ENCODE results near the gene LRIG1. TPM values are rescaled to one million over a fixed set of nuclear protein-coding genes. Genes with fewer than 3 reads are reported as not detected.

LRIG1 gene
- total and polyA plus RNA-seq, 10 of the 15 experiments (the other 5 are each of a cell fraction or from before 2014, with no cell fraction given) = 0.84 to 16.4 (median 8.1) TPM

- Histone ChIP-seq H3K36me3 (ENCODE audit: control insufficient read depth in 2 of 2, insufficient read depth in 2 of 2, low read length in 1 of 2) (no peaks in the 10 kb centered on the region), H3K27ac (ENCODE audit: control insufficient read depth, insufficient read depth) (no peak overlapping the region), H3K9me3 (replicated peaks; ENCODE audit: control insufficient read depth, insufficient read depth, low read length) (no peaks in the 10 kb centered on the region), H3K4me3 (no peak overlapping the region), H3K79me2 (ENCODE audit: control insufficient read depth, insufficient read depth, low read length) (peaks cover 9% of the 10 kb centered on the region), H3K27me3 (replicated peaks in 1 of 2; ENCODE audit: control insufficient read depth in 2 of 2, insufficient read depth in 2 of 2, low read length in 1 of 2) (peaks cover 2 to 4% of the 10 kb centered on the region in 2 experiments; a peak in 3 of 4 replicates), H3K4me1 (ENCODE audit: control insufficient read depth, insufficient read depth, low read length) (no peaks in the 10 kb centered on the region), H2AFZ (ENCODE audit: control insufficient read depth, low read depth, low read length) (no peak overlapping the region), H3K4me2 (ENCODE audit: control insufficient read depth, insufficient read depth) (no peak overlapping the region), H4K20me1 (ENCODE audit: control insufficient read depth, insufficient read depth) (no peaks in the 10 kb centered on the region), H3K9ac (ENCODE audit: control insufficient read depth, insufficient read depth, low read length) (no peak overlapping the region)
- WGBS (ENCODE audit: insufficient coverage, insufficient replicate concordance, low lambda C conversion rate, missing lambda C conversion rate) = 18% methylated on average over 2 of the region's 2 CpGs
- ATAC-seq (no peak), FAIRE-seq (no peak), DNase-seq (ENCODE audit: low read depth, low spot score) (no peak)
- intact Hi-C loops (cut with micrococcal nuclease; ENCODE audit: unreplicated experiment) (loop anchor here (10.0 kb wide), 1 partner anchor 312 kb away; no protein-coding TSS in a partner anchor), in situ Hi-C loops (cut with MboI) (no loop called here)
- TF ChIP-seq POLR2AphosphoS5 (IDR thresholded peaks at IDR 0.05; ENCODE audit: low read length) (no peak), ZNF274 (IDR thresholded peaks at IDR 0.05; ENCODE audit: insufficient read depth, insufficient read length) (no peak)
- POLR2A ChIA-PET = no interaction called here
- RAD21 ChIA-PET (ENCODE audit: unreplicated experiment) = no interaction called here
- SMC1A ChIA-PET (ENCODE audit: uncharacterized antibody, unreplicated experiment) = no interaction called here
- CTCF ChIA-PET = no interaction called here
- no TSS peak for BruUV-seq (replicated peaks)
Measured at GRCh38 chr3:66502981-66503380, 2.2 kb upstream of the LRIG1 start.

DNA sequence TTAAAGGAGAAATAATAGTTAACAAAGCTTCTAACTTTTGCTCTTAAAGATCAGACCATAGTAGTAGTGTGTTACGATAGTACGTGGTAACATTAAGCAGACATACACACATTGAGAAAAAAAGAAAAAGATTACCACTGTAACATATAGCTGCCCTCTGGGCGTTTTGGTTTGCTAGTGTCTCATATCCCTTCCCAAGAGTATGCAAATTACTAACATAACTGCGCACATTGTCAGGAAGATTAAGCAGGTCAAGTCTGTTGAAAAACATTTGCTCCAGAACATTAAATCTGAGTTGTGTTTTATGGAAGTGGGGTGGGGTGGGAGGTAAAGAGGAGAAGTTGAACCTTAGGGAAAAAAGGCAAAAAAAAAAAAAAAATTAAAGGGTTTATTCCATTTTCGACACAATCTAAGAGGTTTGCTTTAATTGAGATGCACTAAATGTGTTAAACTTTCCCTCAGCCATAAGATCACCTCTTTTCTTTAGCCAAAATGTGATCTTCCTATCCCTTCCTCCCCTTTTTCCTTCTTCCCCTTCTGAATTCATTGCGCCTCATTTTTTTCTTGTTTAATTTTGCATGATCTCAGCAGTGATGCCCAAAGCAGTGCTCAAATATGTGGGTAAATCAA lies 1.5 kb upstream of the LRIG1 start:
- BruUV-seq (replicated peaks) = no TSS peak
- no peak overlapping the region for H3K4me2 ChIP-seq (ENCODE audit: control insufficient read depth, insufficient read depth)
- H3K79me2 ChIP-seq (ENCODE audit: control insufficient read depth, insufficient read depth, low read length) = peaks cover 9% of the 10 kb centered on the region
- ChIA-PET SMC1A (ENCODE audit: uncharacterized antibody, unreplicated experiment) (interaction anchor here (0.7 kb wide), 1 partner anchor 31 kb away, joined by 3 read pairs; no protein-coding TSS in a partner anchor), POLR2A (no interaction called here), RAD21 (ENCODE audit: unreplicated experiment) (no interaction called here), CTCF (no interaction called here)
- H3K4me1 ChIP-seq (ENCODE audit: control insufficient read depth, insufficient read depth, low read length) = no peaks in the 10 kb centered on the region
- no peak for FAIRE-seq
- H3K27me3 ChIP-seq (replicated peaks in 1 of 2; ENCODE audit: control insufficient read depth in 2 of 2, insufficient read depth in 2 of 2, low read length in 1 of 2) = peaks cover 2 to 4% of the 10 kb centered on the region in 2 experiments; a peak in 3 of 4 replicates
- intact Hi-C loops (cut with micrococcal nuclease; ENCODE audit: unreplicated experiment) (loop anchor here (10.0 kb wide), 1 partner anchor 312 kb away; no protein-coding TSS in a partner anchor), in situ Hi-C loops (cut with MboI) (no loop called here)
- WGBS (ENCODE audit: insufficient coverage, insufficient replicate concordance, low lambda C conversion rate, missing lambda C conversion rate) = 68% methylated on average over 6 of the region's 6 CpGs
- H3K27ac ChIP-seq (ENCODE audit: control insufficient read depth, insufficient read depth) = no peak overlapping the region
- no peak for DNase-seq (ENCODE audit: low read depth, low spot score)
- no peak overlapping the region for H2AFZ ChIP-seq (ENCODE audit: control insufficient read depth, low read depth, low read length)
- H3K9me3 ChIP-seq (replicated peaks; ENCODE audit: control insufficient read depth, insufficient read depth, low read length) = no peaks in the 10 kb centered on the region
- no peak for ATAC-seq
- H3K9ac ChIP-seq (ENCODE audit: control insufficient read depth, insufficient read depth, low read length) = no peak overlapping the region
- H4K20me1 ChIP-seq (ENCODE audit: control insufficient read depth, insufficient read depth) = no peaks in the 10 kb centered on the region
- H3K36me3 ChIP-seq (ENCODE audit: control insufficient read depth in 2 of 2, insufficient read depth in 2 of 2, low read length in 1 of 2) = no peaks in the 10 kb centered on the region
- TF ChIP-seq RAD21 (IDR thresholded peaks at IDR 0.05; ENCODE audit: insufficient read depth, low read depth, low read length) = no peak
- no peak overlapping the region for H3K4me3 ChIP-seq
